ENCODE results near the gene CDK2AP2. TPM values are rescaled to one million over a fixed set of nuclear protein-coding genes. Genes with fewer than 3 reads are reported as not detected.

CDK2AP2 gene
- total and polyA plus RNA-seq, 9 of the 15 experiments (the other 6 are each of a cell fraction or from before 2014, with no cell fraction given): 4.4 to 47.4 (median 21.7) TPM

DNA sequence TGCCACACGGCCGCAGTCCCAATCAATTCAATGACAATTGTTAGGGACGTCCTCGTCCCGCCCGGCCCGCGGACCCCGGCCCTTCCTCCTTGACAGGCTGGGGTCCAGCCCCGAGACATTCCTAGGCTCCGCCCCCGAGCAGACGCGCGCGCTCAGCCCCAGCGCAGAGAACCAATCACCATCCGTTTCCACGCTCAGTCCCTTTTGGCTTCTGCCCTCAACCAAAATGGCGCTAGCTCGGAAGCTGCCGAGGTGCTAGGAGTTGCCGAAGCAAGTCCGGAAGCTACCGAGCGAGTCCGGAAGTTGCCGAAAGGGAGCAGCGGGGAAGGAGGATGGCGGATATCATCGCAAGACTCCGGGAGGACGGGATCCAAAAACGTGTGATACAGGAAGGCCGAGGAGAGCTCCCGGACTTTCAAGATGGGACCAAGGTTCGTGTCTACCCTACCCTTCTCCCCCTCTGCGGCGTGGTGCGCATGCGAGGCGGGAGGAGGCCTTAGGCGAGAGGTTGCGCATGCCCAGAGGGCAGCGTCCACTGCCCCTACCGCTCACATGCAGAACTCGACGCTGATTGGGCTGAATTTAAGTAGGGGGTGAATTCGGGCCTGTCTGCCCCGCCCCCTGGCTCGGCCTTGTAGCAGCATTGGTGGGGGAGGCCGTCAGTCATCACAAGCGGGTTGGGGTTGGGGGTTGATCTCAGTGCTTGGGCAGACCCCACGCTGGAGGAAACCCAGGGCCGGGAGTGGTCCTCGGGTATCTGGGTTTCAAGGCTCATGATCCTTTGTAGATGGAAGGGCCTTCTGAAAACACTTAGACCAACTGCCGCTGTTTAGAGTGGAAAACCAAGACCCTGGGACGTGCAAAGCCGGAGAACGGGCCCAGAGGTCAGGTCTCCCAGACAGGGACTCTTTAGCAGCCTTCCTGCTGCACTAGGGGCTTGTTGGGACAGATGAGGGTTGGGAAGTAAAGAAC is 24.8 kb downstream of the CDK2AP2 start, which contains the start of gene AIP (continued):
- TF ChIP-seq, protein P1, sequence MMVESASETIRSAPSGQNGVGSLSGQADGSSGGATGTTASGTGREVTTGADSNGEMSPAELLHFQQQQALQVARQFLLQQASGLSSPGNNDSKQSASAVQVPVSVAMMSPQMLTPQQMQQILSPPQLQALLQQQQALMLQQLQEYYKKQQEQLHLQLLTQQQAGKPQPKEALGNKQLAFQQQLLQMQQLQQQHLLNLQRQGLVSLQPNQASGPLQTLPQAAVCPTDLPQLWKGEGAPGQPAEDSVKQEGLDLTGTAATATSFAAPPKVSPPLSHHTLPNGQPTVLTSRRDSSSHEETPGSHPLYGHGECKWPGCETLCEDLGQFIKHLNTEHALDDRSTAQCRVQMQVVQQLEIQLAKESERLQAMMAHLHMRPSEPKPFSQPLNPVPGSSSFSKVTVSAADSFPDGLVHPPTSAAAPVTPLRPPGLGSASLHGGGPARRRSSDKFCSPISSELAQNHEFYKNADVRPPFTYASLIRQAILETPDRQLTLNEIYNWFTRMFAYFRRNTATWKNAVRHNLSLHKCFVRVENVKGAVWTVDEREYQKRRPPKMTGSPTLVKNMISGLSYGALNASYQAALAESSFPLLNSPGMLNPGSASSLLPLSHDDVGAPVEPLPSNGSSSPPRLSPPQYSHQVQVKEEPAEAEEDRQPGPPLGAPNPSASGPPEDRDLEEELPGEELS (CRISPR knock-in tag; IDR thresholded peaks at IDR 0.05; ENCODE audit: borderline replicate concordance): peak; percentile 98; the same call in 1 of the 2 replicates
- TF ChIP-seq, protein P2, sequence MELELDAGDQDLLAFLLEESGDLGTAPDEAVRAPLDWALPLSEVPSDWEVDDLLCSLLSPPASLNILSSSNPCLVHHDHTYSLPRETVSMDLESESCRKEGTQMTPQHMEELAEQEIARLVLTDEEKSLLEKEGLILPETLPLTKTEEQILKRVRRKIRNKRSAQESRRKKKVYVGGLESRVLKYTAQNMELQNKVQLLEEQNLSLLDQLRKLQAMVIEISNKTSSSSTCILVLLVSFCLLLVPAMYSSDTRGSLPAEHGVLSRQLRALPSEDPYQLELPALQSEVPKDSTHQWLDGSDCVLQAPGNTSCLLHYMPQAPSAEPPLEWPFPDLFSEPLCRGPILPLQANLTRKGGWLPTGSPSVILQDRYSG (tag; conservative IDR thresholded peaks at IDR 0.05; ENCODE audit: low read depth): no peak; the same call in 1 of the 2 replicates
- TF ChIP-seq SMARCC2 (IDR thresholded peaks at IDR 0.05; ENCODE audit: low read depth): no peak
- peak; percentile 93 for TF ChIP-seq C11orf30 (IDR thresholded peaks at IDR 0.05; ENCODE audit: low read depth)
- no peak for TF ChIP-seq PTTG1 (tag; IDR thresholded peaks at IDR 0.05; ENCODE audit: low read depth)
- no peak for TF ChIP-seq EZH2 (IDR thresholded peaks at IDR 0.05; ENCODE audit: borderline replicate concordance, low read depth, low read length)
- TF ChIP-seq, protein P3, sequence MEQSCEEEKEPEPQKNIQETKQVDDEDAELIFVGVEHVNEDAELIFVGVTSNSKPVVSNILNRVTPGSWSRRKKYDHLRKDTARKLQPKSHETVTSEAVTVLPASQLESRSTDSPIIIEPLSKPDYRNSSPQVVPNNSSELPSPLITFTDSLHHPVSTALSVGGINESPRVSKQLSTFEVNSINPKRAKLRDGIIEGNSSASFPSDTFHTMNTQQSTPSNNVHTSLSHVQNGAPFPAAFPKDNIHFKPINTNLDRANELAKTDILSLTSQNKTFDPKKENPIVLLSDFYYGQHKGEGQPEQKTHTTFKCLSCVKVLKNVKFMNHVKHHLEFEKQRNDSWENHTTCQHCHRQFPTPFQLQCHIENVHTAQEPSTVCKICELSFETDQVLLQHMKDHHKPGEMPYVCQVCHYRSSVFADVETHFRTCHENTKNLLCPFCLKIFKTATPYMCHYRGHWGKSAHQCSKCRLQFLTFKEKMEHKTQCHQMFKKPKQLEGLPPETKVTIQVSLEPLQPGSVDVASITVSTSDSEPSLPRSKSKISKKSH (CRISPR knock-in tag; IDR thresholded peaks at IDR 0.05): no peak
- no peak for TF ChIP-seq POU5F1 (IDR thresholded peaks at IDR 0.05; ENCODE audit: borderline replicate concordance, low read depth, low read length, partially characterized antibody)
- TF ChIP-seq ARID2 (IDR thresholded peaks at IDR 0.05): no peak
- TF ChIP-seq NFE2 (IDR thresholded peaks at IDR 0.05; ENCODE audit: low read depth): no peak
- TF ChIP-seq ZNF436 (CRISPR knock-in tag; IDR thresholded peaks at IDR 0.05): no peak
- no peak for TF ChIP-seq HOXB6 (CRISPR knock-in tag; IDR thresholded peaks at IDR 0.05; ENCODE audit: borderline replicate concordance)
- no peak for TF ChIP-seq KLF1 (tag; IDR thresholded peaks at IDR 0.05)
- peak; percentile 97 for TF ChIP-seq TAF7 (tag; IDR thresholded peaks at IDR 0.05)
- no peak for TF ChIP-seq MYBL2 (IDR thresholded peaks at IDR 0.05; ENCODE audit: low read depth)
- no peak for TF ChIP-seq MYBL2 (CRISPR knock-in tag; IDR thresholded peaks at IDR 0.05; ENCODE audit: borderline replicate concordance)
- TF ChIP-seq, protein P4, sequence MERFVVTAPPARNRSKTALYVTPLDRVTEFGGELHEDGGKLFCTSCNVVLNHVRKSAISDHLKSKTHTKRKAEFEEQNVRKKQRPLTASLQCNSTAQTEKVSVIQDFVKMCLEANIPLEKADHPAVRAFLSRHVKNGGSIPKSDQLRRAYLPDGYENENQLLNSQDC (CRISPR knock-in tag; IDR thresholded peaks at IDR 0.05): no peak
- TF ChIP-seq TRIM28 (IDR thresholded peaks at IDR 0.05): no peak
- TF ChIP-seq, protein P5, sequence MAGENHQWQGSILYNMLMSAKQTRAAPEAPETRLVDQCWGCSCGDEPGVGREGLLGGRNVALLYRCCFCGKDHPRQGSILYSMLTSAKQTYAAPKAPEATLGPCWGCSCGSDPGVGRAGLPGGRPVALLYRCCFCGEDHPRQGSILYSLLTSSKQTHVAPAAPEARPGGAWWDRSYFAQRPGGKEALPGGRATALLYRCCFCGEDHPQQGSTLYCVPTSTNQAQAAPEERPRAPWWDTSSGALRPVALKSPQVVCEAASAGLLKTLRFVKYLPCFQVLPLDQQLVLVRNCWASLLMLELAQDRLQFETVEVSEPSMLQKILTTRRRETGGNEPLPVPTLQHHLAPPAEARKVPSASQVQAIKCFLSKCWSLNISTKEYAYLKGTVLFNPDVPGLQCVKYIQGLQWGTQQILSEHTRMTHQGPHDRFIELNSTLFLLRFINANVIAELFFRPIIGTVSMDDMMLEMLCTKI (IDR thresholded peaks at IDR 0.05; ENCODE audit: partially characterized antibody): no peak
- no peak for TF ChIP-seq ZNF197 (CRISPR knock-in tag; IDR thresholded peaks at IDR 0.05; ENCODE audit: low read depth)
